Neural progenitor cell (in vitro differentiated cells): ENCODE data around the gene ATP10B. TPM values are rescaled to one million over a fixed set of nuclear protein-coding genes. Genes with fewer than 3 reads are reported as not detected.
A peak's percentile ranks its signal among the peaks of the same experiment; 100 is the strongest.

Experiments used
- DNase-seq: peaks from one replicate; pipeline ENCODE4 v3.0.0-alpha.2; 2016; ENCODE audit warnings: low spot score
- H2AFZ ChIP-seq: fragments of 200-600 bp; sonication (generic); replicated peaks from 2 replicates; pipeline ENCODE4 v1.6.1; 2016; ENCODE audit warnings: antibody characterized with exemption
- H3F3A ChIP-seq: fragments of 200-600 bp; sonication (generic); 2 replicates; pipeline ENCODE4 v1.6.1; 2016; ENCODE audit warnings: antibody characterized with exemption, low read depth
- H3K27ac ChIP-seq: fragments of 200-600 bp; sonication (generic); 2 replicates; pipeline ENCODE4 v1.5.1; 2016; ENCODE audit warnings: mild to moderate bottlenecking
- H3K27me3 ChIP-seq: fragments of 200-600 bp; sonication (generic); 2 replicates; pipeline ENCODE4 v1.6.1; 2016; ENCODE audit warnings: mild to moderate bottlenecking, moderate library complexity
- H3K36me3 ChIP-seq: fragments of 200-600 bp; sonication (generic); 2 replicates; pipeline ENCODE4 v1.5.1; 2016
- H3K4me1 ChIP-seq: fragments of 200-600 bp; sonication (generic); 2 replicates; pipeline ENCODE4 v1.6.1; 2016; ENCODE audit warnings: mixed run types
- H3K4me2 ChIP-seq: fragments of 200-600 bp; sonication (generic); 2 replicates; pipeline ENCODE4 v1.6.1; 2016
- H3K4me3 ChIP-seq: fragments of 200-600 bp; sonication (generic); 2 replicates; pipeline ENCODE4 v1.5.1; 2016
- H3K79me2 ChIP-seq: fragments of 200-600 bp; sonication (generic); 2 replicates; pipeline ENCODE4 v1.6.1; 2016; ENCODE audit warnings: low read depth
- H3K9ac ChIP-seq: fragments of 200-600 bp; sonication (generic); 2 replicates; pipeline ENCODE4 v1.6.1; 2016
- H3K9me3 ChIP-seq: fragments of 200-600 bp; sonication (generic); 2 replicates; pipeline ENCODE4 v1.5.1; 2016; ENCODE audit warnings: low read depth
- H4K20me1 ChIP-seq: fragments of 200-600 bp; sonication (generic); 2 replicates; pipeline ENCODE4 v1.6.1; 2016; ENCODE audit warnings: low read depth
- H3K27ac Mint-ChIP-seq: 3 replicates; pipeline ENCODE4 v1.8.0; 2021; ENCODE audit warnings: mixed read lengths
- H3K27me3 Mint-ChIP-seq: 2 replicates; pipeline ENCODE4 v1.8.0; 2022; ENCODE audit warnings: low read depth, mild to moderate bottlenecking, inconsistent platforms, moderate library complexity, mixed read lengths; ENCODE audit not compliant: insufficient read depth
- H3K36me3 Mint-ChIP-seq: 3 replicates; pipeline ENCODE4 v1.8.0; 2021; ENCODE audit warnings: mixed read lengths
- H3K4me1 Mint-ChIP-seq: 3 replicates; pipeline ENCODE4 v1.8.0; 2021; ENCODE audit warnings: mixed read lengths
- H3K4me3 Mint-ChIP-seq: 3 replicates; pipeline ENCODE4 v1.8.0; 2021; ENCODE audit warnings: mild to moderate bottlenecking, moderate library complexity, mixed read lengths
- H3K9me3 Mint-ChIP-seq: 3 replicates; pipeline ENCODE4 v1.8.0; 2020; ENCODE audit warnings: mixed read lengths
- CTCF ChIP-seq: fragments of 200-600 bp; sonication (generic); IDR thresholded peaks from 2 replicates; pipeline ENCODE4 v1.5.1; 2017; ENCODE audit warnings: antibody characterized with exemption, mild to moderate bottlenecking
- EZH2 ChIP-seq: fragments of 200-600 bp; sonication (generic); IDR thresholded peaks from 2 replicates; pipeline ENCODE4 v1.6.1; 2017; ENCODE audit warnings: antibody characterized with exemption, mild to moderate bottlenecking, moderate library complexity
- EZH2phosphoT487 ChIP-seq: fragments of 200-600 bp; sonication (generic); IDR thresholded peaks from 2 replicates; pipeline ENCODE4 v1.6.1; 2017; ENCODE audit warnings: antibody characterized with exemption
- total RNA-seq: library from RNA; depleted of rRNA; stranded (reverse); fragments of >200 nt; gene quantifications from 2 replicates; pipeline ENCODE4 v1.2.3, GENCODE V29; 2015; ENCODE audit warnings: low replicate concordance

ATP10B gene
- total RNA-seq, 1 donor from 2014 or later: not detected

DNA sequence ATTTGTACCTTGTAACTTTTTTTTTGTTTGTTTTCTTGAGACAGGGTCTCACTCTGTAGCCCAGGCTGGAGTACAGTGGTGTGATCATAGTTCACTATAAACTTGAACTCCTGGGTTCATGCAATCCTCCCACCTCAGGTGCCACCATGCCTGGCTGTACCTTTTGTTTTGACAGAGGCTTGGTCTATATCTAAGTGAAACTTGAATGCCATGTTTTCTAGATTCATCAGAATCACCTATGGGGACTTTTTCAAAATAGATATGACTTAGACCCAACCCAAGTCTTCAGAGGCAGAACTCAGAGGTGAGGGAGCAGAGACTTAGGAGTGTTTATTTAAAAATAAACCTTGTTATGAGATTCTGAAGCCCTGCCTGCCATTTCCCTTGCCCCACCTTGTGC, 301.9 kb downstream of the ATP10B start:
- H3K36me3 Mint-ChIP-seq: no peaks in the 10 kb centered on the region
- no peak overlapping the region for H3K4me2 ChIP-seq
- no peak overlapping the region for H3K27ac ChIP-seq
- no peak for DNase-seq
- no peaks in the 10 kb centered on the region for H4K20me1 ChIP-seq
- no peak overlapping the region for H3K4me3 ChIP-seq
- H3K36me3 ChIP-seq: no peaks in the 10 kb centered on the region
- no peaks in the 10 kb centered on the region for H3K9me3 Mint-ChIP-seq
- TF ChIP-seq EZH2phosphoT487: no peak
- TF ChIP-seq EZH2: no peak
- TF ChIP-seq CTCF: no peak
- H3K27ac Mint-ChIP-seq: no peak overlapping the region
- H3F3A ChIP-seq: no peaks in the 10 kb centered on the region
- H3K9ac ChIP-seq: no peak overlapping the region
- no peak overlapping the region for H3K4me3 Mint-ChIP-seq
- H3K4me1 Mint-ChIP-seq: peaks cover 7% of the 10 kb centered on the region
- H3K27me3 Mint-ChIP-seq: peaks cover 4% of the 10 kb centered on the region
- no peaks in the 10 kb centered on the region for H3K9me3 ChIP-seq
- H2AFZ ChIP-seq: no peak overlapping the region
- H3K27me3 ChIP-seq: no peaks in the 10 kb centered on the region
- no peaks in the 10 kb centered on the region for H3K4me1 ChIP-seq
- H3K79me2 ChIP-seq: no peaks in the 10 kb centered on the region

- no peak overlapping the region for H2AFZ ChIP-seq
- no peaks in the 10 kb centered on the region for H3K9me3 Mint-ChIP-seq
- DNase-seq: no peak
- H3K27me3 Mint-ChIP-seq: peaks cover 4% of the 10 kb centered on the region
- no peak overlapping the region for H3K27ac Mint-ChIP-seq
- H3K4me2 ChIP-seq: no peak overlapping the region
- H3K27ac ChIP-seq: no peak overlapping the region
- no peaks in the 10 kb centered on the region for H3K4me1 Mint-ChIP-seq
- no peaks in the 10 kb centered on the region for H4K20me1 ChIP-seq
- H3K79me2 ChIP-seq: no peaks in the 10 kb centered on the region
- H3K36me3 Mint-ChIP-seq: no peaks in the 10 kb centered on the region
- no peaks in the 10 kb centered on the region for H3K36me3 ChIP-seq
- H3K4me3 ChIP-seq: no peak overlapping the region
- H3K4me3 Mint-ChIP-seq: no peak overlapping the region
- H3K9ac ChIP-seq: no peak overlapping the region
- TF ChIP-seq CTCF (no peak), EZH2 (no peak), EZH2phosphoT487 (no peak)
- no peaks in the 10 kb centered on the region for H3K27me3 ChIP-seq
- no peaks in the 10 kb centered on the region for H3K4me1 ChIP-seq
- no peaks in the 10 kb centered on the region for H3F3A ChIP-seq
- no peaks in the 10 kb centered on the region for H3K9me3 ChIP-seq
Measured at GRCh38 chr5:160548949-160549645, 302.9 kb downstream of the ATP10B start.

GRCh38 chr5:160547872-160548271, 304.1 kb downstream of the ATP10B start:
- H3K4me3 Mint-ChIP-seq: no peak overlapping the region
- Histone ChIP-seq H3K79me2 (no peaks in the 10 kb centered on the region), H2AFZ (peak overlapping the region; percentile 32), H3K4me2 (no peak overlapping the region), H3K4me3 (no peak overlapping the region), H3K9ac (no peak overlapping the region), H4K20me1 (no peaks in the 10 kb centered on the region), H3K9me3 (no peaks in the 10 kb centered on the region), H3F3A (no peaks in the 10 kb centered on the region), H3K4me1 (no peaks in the 10 kb centered on the region), H3K36me3 (no peaks in the 10 kb centered on the region), H3K27me3 (no peaks in the 10 kb centered on the region), H3K27ac (no peak overlapping the region)
- no peak for DNase-seq
- no peaks in the 10 kb centered on the region for H3K9me3 Mint-ChIP-seq
- no peaks in the 10 kb centered on the region for H3K36me3 Mint-ChIP-seq
- H3K4me1 Mint-ChIP-seq: no peaks in the 10 kb centered on the region
- no peak overlapping the region for H3K27ac Mint-ChIP-seq
- peaks cover 4% of the 10 kb centered on the region for H3K27me3 Mint-ChIP-seq
- TF ChIP-seq CTCF (no peak), EZH2phosphoT487 (no peak), EZH2 (no peak)
